ENCODE measurements around the gene KRTAP12-1.
"Not testable (repeated sequence)": the region's sequence is repeated elsewhere in the genome, so short reads cannot be mapped to it uniquely, and the experiment has no call there.

Gene KRTAP12-1

GRCh38 chr21:44671911-44672310, 10.1 kb downstream of the KRTAP12-1 start:
- TF ChIP-seq CTCF (IDR thresholded peaks at IDR 0.05; ENCODE audit: control extremely low read depth, extremely low read depth, low read depth, missing control alignments): no peak
- DNase-seq (ENCODE audit: extremely low spot score): no peak
- POLR2A ChIA-PET: no interaction called here
- CTCF ChIA-PET: no interaction called here

- ChIA-PET CTCF (no interaction called here), POLR2A (no interaction called here)
- TF ChIP-seq CTCF (IDR thresholded peaks at IDR 0.05; ENCODE audit: control extremely low read depth, extremely low read depth, low read depth, missing control alignments): no peak
- DNase-seq (ENCODE audit: extremely low spot score): no peak
Measured at GRCh38 chr21:44670642-44671432, 11.1 kb downstream of the KRTAP12-1 start.

- ChIA-PET POLR2A (no interaction called here), CTCF (interaction anchor here (1.4 kb wide), 1 partner anchor 10 kb away, joined by 3 read pairs; the partner anchor contains the start of gene KRTAP12-3)
- no peak for TF ChIP-seq CTCF (IDR thresholded peaks at IDR 0.05; ENCODE audit: control extremely low read depth, extremely low read depth, low read depth, missing control alignments)
- DNase-seq (ENCODE audit: extremely low spot score): no peak
Measured at GRCh38 chr21:44667612-44668011, 14.4 kb downstream of the KRTAP12-1 start.

- DNase-seq (ENCODE audit: extremely low spot score): no peak
- ChIA-PET CTCF (interaction anchor here (1.4 kb wide), 2 partner anchors 9 kb away, joined by 3 read pairs; partner anchors contain the start of gene KRTAP12-3), POLR2A (no interaction called here)
- no peak for TF ChIP-seq CTCF (IDR thresholded peaks at IDR 0.05; ENCODE audit: control extremely low read depth, extremely low read depth, low read depth, missing control alignments)
Measured at GRCh38 chr21:44666401-44667320, 15.3 kb downstream of the KRTAP12-1 start, which contains the start of gene KRTAP12-2. TSS of gene KRTAP12-2 (minus strand) at chr21:44666927. CDS start at chr21:44666886, 41 bp downstream.

GRCh38 chr21:44664691-44665090, 17.3 kb downstream of the KRTAP12-1 start:
- DNase-seq (ENCODE audit: extremely low spot score): no peak
- TF ChIP-seq CTCF (IDR thresholded peaks at IDR 0.05; ENCODE audit: control extremely low read depth, extremely low read depth, low read depth, missing control alignments): no peak
- CTCF ChIA-PET: interaction anchor here (1.0 kb wide), 1 partner anchor 12 kb away, joined by 4 read pairs; no protein-coding TSS in a partner anchor
- POLR2A ChIA-PET: no interaction called here

- POLR2A ChIA-PET; DNase-seq (ENCODE audit: extremely low spot score); CTCF ChIA-PET: not testable (repeated sequence)
Measured at GRCh38 chr21:44661567-44661966, 20.4 kb downstream of the KRTAP12-1 start.
